BJ (cell line): ENCODE measurements around the gene MS4A7. TPM values are rescaled to one million over a fixed set of nuclear protein-coding genes. Genes with fewer than 3 reads are reported as not detected.

Source experiments
- CTCF ChIA-PET: fragments of 350-600 bp; formaldehyde crosslinking; extraction: SDS; loops from one replicate; lab custom pipeline; 2021; ENCODE audit warnings: antibody characterized with exemption, inconsistent platforms; lab: Yijun Ruan, JAX
- POLR2A ChIA-PET: fragments of 300-600 bp; sonication (Branson Sonifier 250); formaldehyde crosslinking; extraction: SDS; loops from one replicate; lab custom pipeline; 2021; ENCODE audit warnings: antibody characterized with exemption; lab: Charles Lee
- DNase-seq: peaks from one replicate; pipeline ENCODE4 v3.0.0-alpha.2; 2011; ENCODE audit warnings: low read depth
- H3K27me3 ChIP-seq: 2 replicates; pipeline ENCODE4 v1.6.0; 2011; ENCODE audit warnings: low read length; ENCODE audit not compliant: control insufficient read depth, insufficient read depth
- H3K36me3 ChIP-seq: 2 replicates; pipeline ENCODE4 v1.5.1; 2011; ENCODE audit warnings: low read length; ENCODE audit not compliant: control insufficient read depth, insufficient read depth
- H3K4me3 ChIP-seq: 2 replicates; pipeline ENCODE4 v1.5.1; 2011; ENCODE audit warnings: low read depth, mild to moderate bottlenecking, control low read depth, low read length
- CTCF ChIP-seq: IDR thresholded peaks from 2 replicates; pipeline ENCODE4 v1.5.1; 2011; ENCODE audit warnings: low read depth, mild to moderate bottlenecking, control low read depth, inconsistent platforms, low read length, moderate library complexity; ENCODE audit not compliant: insufficient read depth
- polyA plus RNA-seq: library from polyadenylated mRNA; depleted of rRNA; stranded (reverse); fragments of >200 nt; gene quantifications from 2 replicates; pipeline ENCODE4 v1.2.3, GENCODE V29; 2011

MS4A7 gene
- polyA plus RNA-seq, 1 experiment = not detected

- TF ChIP-seq CTCF = no peak
- POLR2A ChIA-PET = no interaction called here
- H3K4me3 ChIP-seq = no peak overlapping the region
- H3K27me3 ChIP-seq = no peaks in the 10 kb centered on the region
- H3K36me3 ChIP-seq = no peaks in the 10 kb centered on the region
- CTCF ChIA-PET = interaction anchor here (1.6 kb wide), 1 partner anchor 15 kb away, joined by 6 read pairs; no protein-coding TSS in a partner anchor
- DNase-seq = no peak
These were observed 30.2 kb upstream of the MS4A7 start for GRCh38 chr11:60348116-60348515.

- Histone ChIP-seq H3K27me3 (no peaks in the 10 kb centered on the region), H3K36me3 (no peaks in the 10 kb centered on the region), H3K4me3 (no peak overlapping the region)
- no peak for TF ChIP-seq CTCF
- DNase-seq = no peak
- ChIA-PET POLR2A (no interaction called here), CTCF (no interaction called here)
These were observed 28.3 kb upstream of the MS4A7 start for GRCh38 chr11:60349990-60350389.

GRCh38 chr11:60357771-60358170 is 20.6 kb upstream of the MS4A7 start:
- ChIA-PET CTCF (no interaction called here), POLR2A (no interaction called here)
- no peak for TF ChIP-seq CTCF
- Histone ChIP-seq H3K36me3 (no peaks in the 10 kb centered on the region), H3K27me3 (no peaks in the 10 kb centered on the region), H3K4me3 (no peak overlapping the region)
- no peak for DNase-seq

- Histone ChIP-seq H3K36me3 (no peaks in the 10 kb centered on the region), H3K27me3 (no peaks in the 10 kb centered on the region), H3K4me3 (no peak overlapping the region)
- TF ChIP-seq CTCF = no peak
- ChIA-PET POLR2A (no interaction called here), CTCF (no interaction called here)
- no peak for DNase-seq
These were observed 17.7 kb upstream of the MS4A7 start for GRCh38 chr11:60360621-60361020.

- ChIA-PET POLR2A (no interaction called here), CTCF (interaction anchor here (1.0 to 2.0 kb wide), 8 partner anchors 12 to 825 kb away, joined by 3 to 15 read pairs (median 6); partner anchors contain the start of gene MS4A7)
- Histone ChIP-seq H3K36me3 (no peaks in the 10 kb centered on the region), H3K4me3 (no peak overlapping the region), H3K27me3 (no peaks in the 10 kb centered on the region)
- no peak for TF ChIP-seq CTCF
- DNase-seq = no peak
These were observed 16.1 kb upstream of the MS4A7 start for GRCh38 chr11:60362241-60362640.
